Neuronal stem cell (in vitro differentiated cells): Measurements from ENCODE around the gene PSG4.

Source experiments
- DNase-seq: peaks from one replicate; pipeline ENCODE4 v3.0.0-alpha.2; 2013; ENCODE audit warnings: low spot score
- H2AFZ ChIP-seq: one replicate; pipeline ENCODE4 v1.6.1; 2013; ENCODE audit warnings: mild to moderate bottlenecking, low read length, inconsistent platforms
- H2AK5ac ChIP-seq: 2 replicates; pipeline ENCODE4 v1.6.1; 2013; ENCODE audit warnings: low read depth, mild to moderate bottlenecking, inconsistent platforms, low read length, moderate library complexity, mixed read lengths
- H2BK120ac ChIP-seq: 2 replicates; pipeline ENCODE4 v1.6.1; 2013; ENCODE audit warnings: low read depth, mild to moderate bottlenecking, inconsistent platforms, low read length, moderate library complexity, mixed read lengths
- H2BK12ac ChIP-seq: one replicate; pipeline ENCODE4 v1.6.1; 2013; ENCODE audit warnings: low read length, inconsistent platforms
- H2BK15ac ChIP-seq: 2 replicates; pipeline ENCODE4 v1.6.1; 2013; ENCODE audit warnings: mild to moderate bottlenecking, low read length, inconsistent platforms, mixed read lengths
- H2BK5ac ChIP-seq: one replicate; pipeline ENCODE4 v1.6.1; 2013; ENCODE audit warnings: inconsistent platforms, mild to moderate bottlenecking, low read length, moderate library complexity
- H3K14ac ChIP-seq: one replicate; pipeline ENCODE4 v1.6.1; 2013; ENCODE audit warnings: low read length, inconsistent platforms
- H3K18ac ChIP-seq: 2 replicates; pipeline ENCODE4 v1.6.1; 2013; ENCODE audit warnings: low read length, inconsistent platforms
- H3K23ac ChIP-seq: 2 replicates; pipeline ENCODE4 v1.6.1; 2013; ENCODE audit warnings: low read depth, mild to moderate bottlenecking, mixed read lengths, low read length, inconsistent platforms; ENCODE audit not compliant: poor library complexity
- H3K27ac ChIP-seq: replicated peaks from 3 replicates; pipeline ENCODE4 v1.5.1; 2013; ENCODE audit warnings: low read length, inconsistent platforms
- H3K27me3 ChIP-seq, 3 experiments: 2 replicates each; pipeline ENCODE4 v1.6.1; 2013; ENCODE audit warnings: low read length in 3 of 3, mild to moderate bottlenecking in 2 of 3, inconsistent platforms in 1 of 3, low read depth in 1 of 3, mixed read lengths in 1 of 3, moderate library complexity in 1 of 3; ENCODE audit not compliant: control insufficient read depth in 3 of 3, insufficient read depth in 3 of 3
- H3K36me3 ChIP-seq, 2 donors: replicated peaks in 1 of 2; 2 replicates each; pipeline ENCODE4 v1.6.1; 2013; ENCODE audit warnings: low read length in 2 of 2; ENCODE audit not compliant: control insufficient read depth in 2 of 2, insufficient read depth in 2 of 2
- H3K4ac ChIP-seq: 2 replicates; pipeline ENCODE4 v1.6.1; 2013; ENCODE audit warnings: inconsistent platforms, mild to moderate bottlenecking, low read length, moderate library complexity
- H3K4me1 ChIP-seq, 2 donors: 1 replicate in 1 of 2; 2 replicates in 1 of 2; pipeline ENCODE4 v1.6.1; 2013; ENCODE audit warnings: low read length in 2 of 2, low read depth in 1 of 2; ENCODE audit not compliant: control insufficient read depth in 2 of 2, insufficient read depth in 1 of 2
- H3K4me2 ChIP-seq: one replicate; pipeline ENCODE4 v1.6.1; 2013; ENCODE audit warnings: mild to moderate bottlenecking, low read length, inconsistent platforms; ENCODE audit not compliant: insufficient read depth, poor library complexity, severe bottlenecking
- H3K4me3 ChIP-seq, 2 donors: 2 replicates each; pipeline ENCODE4 v1.5.1; 2013; ENCODE audit warnings: low read length in 2 of 2, mild to moderate bottlenecking in 2 of 2, inconsistent platforms in 1 of 2, moderate library complexity in 1 of 2
- H3K79me1 ChIP-seq: one replicate; pipeline ENCODE4 v1.6.1; 2013; ENCODE audit warnings: low read depth, mild to moderate bottlenecking, inconsistent platforms, low read length, moderate library complexity
- H3K9ac ChIP-seq: one replicate; pipeline ENCODE4 v1.6.1; 2013; ENCODE audit warnings: mild to moderate bottlenecking, low read depth, low read length, inconsistent platforms; ENCODE audit not compliant: poor library complexity
- H3K9me3 ChIP-seq, 2 donors: replicated peaks in 1 of 2; 2 replicates each; pipeline versions ENCODE3 to v1.6.1; 2013; ENCODE audit warnings: low read length in 2 of 2, mild to moderate bottlenecking in 2 of 2, inconsistent platforms in 1 of 2, low read depth in 1 of 2, mixed read lengths in 1 of 2, moderate library complexity in 1 of 2; ENCODE audit not compliant: control insufficient read depth in 2 of 2, insufficient read depth in 1 of 2
- H4K8ac ChIP-seq: one replicate; pipeline ENCODE4 v1.6.1; 2013; ENCODE audit warnings: low read depth, mild to moderate bottlenecking, inconsistent platforms, low read length, moderate library complexity
- H4K91ac ChIP-seq: one replicate; pipeline ENCODE4 v1.6.1; 2013; ENCODE audit warnings: low read length, low read depth, mild to moderate bottlenecking, inconsistent platforms; ENCODE audit not compliant: poor library complexity
- WGBS, 2 donors: extraction: QIAGEN DNeasy Blood & Tissue Kit; methylation state at CpG; one replicate each; pipeline ENCODE4 v1.1.7; 2013; ENCODE audit warnings: missing lambda C conversion rate in 2 of 2, mixed read lengths in 1 of 2; ENCODE audit not compliant: insufficient read length in 2 of 2, insufficient replicate concordance in 1 of 2; ENCODE audit errors: extremely low coverage in 2 of 2; 5-methylcytosine and 5-hydroxymethylcytosine counted together

PSG4 gene

DNA sequence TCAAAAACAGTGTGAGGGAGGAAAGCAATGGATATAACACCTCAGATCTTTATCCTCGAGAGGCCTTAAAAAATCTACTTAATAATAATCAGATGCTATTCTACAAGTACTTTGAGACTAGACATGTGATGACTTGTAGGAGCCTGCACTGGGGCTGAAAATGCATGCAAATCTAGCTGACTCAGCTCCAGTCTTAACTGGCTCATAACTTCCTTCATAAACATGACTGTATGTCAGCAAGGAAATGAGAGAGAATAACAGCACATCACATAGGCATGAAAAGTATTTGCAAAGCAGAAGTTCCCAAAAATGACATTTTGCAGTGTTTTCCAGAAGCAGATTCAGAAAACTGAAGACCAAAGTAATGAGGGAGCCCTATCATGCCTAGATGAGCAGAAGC lies 57.2 kb downstream of the PSG4 start:
- H3K4me1 ChIP-seq, result no peaks in the 10 kb centered on the region
- H2BK120ac ChIP-seq, result no peak overlapping the region
- H3K4me2 ChIP-seq, result no peak overlapping the region
- H3K18ac ChIP-seq, result no peak overlapping the region
- no peak overlapping the region for H4K8ac ChIP-seq
- no peak overlapping the region for H4K91ac ChIP-seq
- H3K14ac ChIP-seq, result no peak overlapping the region
- H3K27ac ChIP-seq, result no peak overlapping the region
- H2BK5ac ChIP-seq, result no peak overlapping the region
- H3K79me1 ChIP-seq, result no peaks in the 10 kb centered on the region
- no peaks in the 10 kb centered on the region for H3K36me3 ChIP-seq
- H3K4ac ChIP-seq, result no peak overlapping the region
- no peak for DNase-seq
- H2AFZ ChIP-seq, result no peak overlapping the region
- WGBS, 2 donors, result no CpG with 5 or more reads among the region's 1 CpG
- no peak overlapping the region for H3K9ac ChIP-seq
- H3K9me3 ChIP-seq, result peaks cover 0 to 5% of the 10 kb centered on the region in 2 donors
- H2BK15ac ChIP-seq, result no peak overlapping the region
- H3K27me3 ChIP-seq, result no peaks in the 10 kb centered on the region
- no peak overlapping the region for H3K4me3 ChIP-seq
- H2AK5ac ChIP-seq, result no peak overlapping the region
- no peak overlapping the region for H3K23ac ChIP-seq
- H2BK12ac ChIP-seq, result no peak overlapping the region
